Esophagus (tissue), 2 donors: ENCODE data around the gene TMEM161B. TPM values are rescaled to one million over a fixed set of nuclear protein-coding genes. Genes with fewer than 3 reads are reported as not detected.

Experiments used
- H3K27ac ChIP-seq, 2 donors: one replicate each; pipeline ENCODE4 v1.5.1; 2013; ENCODE audit warnings: low read depth in 2 of 2, mild to moderate bottlenecking in 2 of 2, inconsistent platforms in 1 of 2, low read length in 1 of 2, moderate library complexity in 1 of 2
- H3K27me3 ChIP-seq, 2 donors: one replicate each; pipeline ENCODE4 v1.6.1; 2013; ENCODE audit warnings: low read length in 2 of 2, control low read depth in 1 of 2, mild to moderate bottlenecking in 1 of 2; ENCODE audit not compliant: insufficient read depth in 2 of 2, control insufficient read depth in 1 of 2
- H3K36me3 ChIP-seq, 2 donors: one replicate each; pipeline ENCODE4 v1.6.1; 2013; ENCODE audit warnings: low read length in 1 of 2; ENCODE audit not compliant: control insufficient read depth in 2 of 2, insufficient read depth in 2 of 2
- H3K4me1 ChIP-seq, 2 donors: one replicate each; pipeline ENCODE4 v1.6.1; 2013; ENCODE audit warnings: low read length in 1 of 2; ENCODE audit not compliant: control insufficient read depth in 2 of 2, insufficient read depth in 2 of 2
- H3K4me3 ChIP-seq, 2 donors: one replicate each; pipeline ENCODE4 v1.5.1; 2013; ENCODE audit warnings: low read length in 2 of 2, mild to moderate bottlenecking in 2 of 2, low read depth in 1 of 2, moderate library complexity in 1 of 2
- H3K9me3 ChIP-seq, 2 donors: one replicate each; pipeline ENCODE4 v1.6.1; 2013; ENCODE audit warnings: mild to moderate bottlenecking in 2 of 2, low read depth in 1 of 2, low read length in 1 of 2, moderate library complexity in 1 of 2; ENCODE audit not compliant: control insufficient read depth in 2 of 2, insufficient read depth in 1 of 2
- WGBS, 2 donors: extraction: QIAGEN DNeasy Blood & Tissue Kit; methylation state at CpG; one replicate each; pipeline ENCODE4 v1.1.7; 2013; 5-methylcytosine and 5-hydroxymethylcytosine counted together
- polyA plus RNA-seq, 2 donors: library from polyadenylated mRNA; stranded (reverse); fragments of 200-250 nt; gene quantifications; one replicate each; pipeline ENCODE4 v1.2.3, GENCODE V29; 2013
- donor health status: healthy with polysubstance abuse.
- donor health status: Bipolar disorder and iron deficiency.

The TMEM161B gene
- 1 to 10 TPM; 5.0 to 6.7 TPM for polyA plus RNA-seq

DNA sequence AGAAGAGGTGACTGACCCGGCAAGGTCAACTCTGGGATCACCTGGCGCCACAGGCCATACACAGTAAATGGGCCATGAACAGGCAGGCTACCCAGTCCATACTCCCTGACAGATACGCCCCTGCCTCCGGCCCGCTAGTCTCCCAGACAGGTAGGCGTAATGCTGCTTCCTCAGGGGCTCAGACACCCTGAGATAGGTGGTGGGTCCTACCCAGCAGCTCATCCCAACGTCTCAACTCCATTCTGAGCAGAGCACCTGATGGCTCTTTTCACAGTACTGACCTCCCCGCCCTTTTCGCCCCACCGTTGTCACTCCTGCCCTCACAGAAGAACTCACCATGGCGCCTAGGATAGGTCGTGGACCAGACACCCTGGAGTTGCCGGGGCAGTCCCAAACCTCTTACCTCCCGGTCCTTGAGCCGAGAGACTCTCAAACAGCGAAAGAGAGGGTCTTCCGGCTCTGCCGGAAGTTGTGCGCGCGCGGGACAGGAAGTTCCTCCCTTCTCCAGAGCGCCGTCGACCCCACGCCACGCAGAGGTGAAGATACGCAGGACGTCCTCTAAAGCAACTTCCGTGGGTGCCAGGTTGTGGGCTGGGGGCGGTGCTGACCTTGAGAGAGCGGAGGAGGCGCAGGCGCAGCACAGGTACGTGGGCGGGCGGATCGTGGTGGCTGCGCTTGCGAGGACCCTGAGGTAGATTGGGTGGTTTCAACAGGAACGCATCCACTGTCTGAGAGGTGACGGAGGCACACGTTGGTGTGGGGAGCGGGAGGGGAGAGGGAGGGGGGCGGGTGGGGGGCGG, at the start of gene TMEM161B:
TMEM161B (minus strand) TSS at position 461 of the 800 bp plus-strand sequence; CDS start at position 339, 122 bp downstream.
- peak within 1 kb of the TSS; percentile 74 to 87 for H3K27ac ChIP-seq
- H3K36me3 ChIP-seq: peaks cover 2 to 3% of the 10 kb centered on the region in 2 donors
- WGBS, 2 donors: 0 to 1% methylated on average over 39 to 45 of the region's 46 CpGs
- no peaks in the 10 kb centered on the region for H3K27me3 ChIP-seq
- H3K9me3 ChIP-seq: no peaks in the 10 kb centered on the region
- H3K4me3 ChIP-seq: peak within 1 kb of the TSS; percentile 92 to 97
- peaks cover 0 to 3% of the 10 kb centered on the region in 2 donors for H3K4me1 ChIP-seq

DNA sequence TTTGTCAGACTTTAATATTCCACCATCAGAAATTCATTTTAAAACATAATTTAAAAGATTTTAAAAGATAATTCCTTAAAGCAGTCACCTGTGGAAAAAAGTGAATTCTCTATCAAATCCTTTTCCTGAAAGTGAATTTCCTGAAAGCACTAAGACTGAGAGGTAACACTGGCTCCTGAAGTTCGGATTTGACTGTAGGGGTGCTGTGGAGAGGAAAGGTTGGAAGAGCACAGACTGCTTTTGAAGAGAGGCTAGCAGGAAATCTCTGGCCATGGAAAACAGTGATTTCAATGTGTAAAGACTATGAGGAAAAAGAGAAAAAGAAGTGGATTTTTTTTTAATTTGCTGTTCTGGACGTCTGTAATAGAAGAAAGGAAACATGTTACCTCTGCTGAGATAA, 35.7 kb upstream of the TMEM161B start:
- Histone ChIP-seq H3K4me3 (no peak overlapping the region), H3K9me3 (peaks cover 0 to 3% of the 10 kb centered on the region in 2 donors), H3K4me1 (no peaks in the 10 kb centered on the region), H3K27me3 (no peaks in the 10 kb centered on the region), H3K27ac (no peak overlapping the region), H3K36me3 (no peaks in the 10 kb centered on the region)
- 35 to 42% methylated on average over 2 of the region's 2 CpGs for WGBS, 2 donors

DNA sequence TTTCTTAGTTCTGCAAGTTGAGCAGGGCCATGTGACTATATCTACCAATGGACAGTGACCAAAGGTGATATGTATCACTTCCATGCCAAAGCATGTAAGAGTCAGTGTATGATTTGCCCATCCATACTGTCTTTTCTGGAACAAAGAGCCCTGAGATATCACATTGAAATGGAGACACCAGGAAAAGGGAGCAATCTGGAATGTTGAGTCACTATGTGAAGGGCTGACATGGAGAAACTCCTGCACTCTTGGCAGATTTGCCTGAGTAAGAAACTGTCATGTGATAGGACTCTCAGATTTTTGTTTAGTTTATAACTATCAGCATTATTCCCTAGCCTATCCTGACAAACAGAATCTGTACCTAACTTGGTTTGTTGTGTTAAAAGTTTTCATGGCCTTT, 29.8 kb upstream of the TMEM161B start:
- Histone ChIP-seq H3K4me3 (no peak overlapping the region), H3K4me1 (no peaks in the 10 kb centered on the region), H3K27me3 (no peaks in the 10 kb centered on the region), H3K27ac (no peak overlapping the region), H3K36me3 (no peaks in the 10 kb centered on the region), H3K9me3 (peaks cover 2 to 5% of the 10 kb centered on the region in 2 donors)

DNA sequence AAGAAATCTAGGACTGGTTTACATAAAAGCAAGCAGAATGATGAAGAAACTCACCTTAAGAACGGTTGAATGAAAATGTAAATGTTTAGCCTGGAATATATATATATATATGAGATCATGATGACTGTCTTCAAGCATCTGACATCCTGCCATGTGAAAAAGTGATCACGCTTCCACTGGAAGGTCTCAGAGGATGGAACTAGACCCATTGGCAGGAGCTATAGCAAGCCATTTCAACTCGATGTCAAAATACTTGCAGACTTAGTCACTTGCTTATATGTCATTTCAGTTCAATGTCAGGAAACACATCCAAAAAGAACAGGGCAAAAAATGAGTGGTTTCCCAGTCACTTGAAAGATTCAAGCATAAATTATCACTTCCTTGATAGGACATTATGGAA, 22.2 kb upstream of the TMEM161B start:
- H3K4me1 ChIP-seq: no peaks in the 10 kb centered on the region
- no peaks in the 10 kb centered on the region for H3K36me3 ChIP-seq
- peaks cover 2% of the 10 kb centered on the region in 2 donors for H3K9me3 ChIP-seq
- no peaks in the 10 kb centered on the region for H3K27me3 ChIP-seq
- H3K27ac ChIP-seq: no peak overlapping the region
- WGBS, 2 donors: 79 to 86% methylated on average over 3 of the region's 3 CpGs
- no peak overlapping the region for H3K4me3 ChIP-seq

DNA sequence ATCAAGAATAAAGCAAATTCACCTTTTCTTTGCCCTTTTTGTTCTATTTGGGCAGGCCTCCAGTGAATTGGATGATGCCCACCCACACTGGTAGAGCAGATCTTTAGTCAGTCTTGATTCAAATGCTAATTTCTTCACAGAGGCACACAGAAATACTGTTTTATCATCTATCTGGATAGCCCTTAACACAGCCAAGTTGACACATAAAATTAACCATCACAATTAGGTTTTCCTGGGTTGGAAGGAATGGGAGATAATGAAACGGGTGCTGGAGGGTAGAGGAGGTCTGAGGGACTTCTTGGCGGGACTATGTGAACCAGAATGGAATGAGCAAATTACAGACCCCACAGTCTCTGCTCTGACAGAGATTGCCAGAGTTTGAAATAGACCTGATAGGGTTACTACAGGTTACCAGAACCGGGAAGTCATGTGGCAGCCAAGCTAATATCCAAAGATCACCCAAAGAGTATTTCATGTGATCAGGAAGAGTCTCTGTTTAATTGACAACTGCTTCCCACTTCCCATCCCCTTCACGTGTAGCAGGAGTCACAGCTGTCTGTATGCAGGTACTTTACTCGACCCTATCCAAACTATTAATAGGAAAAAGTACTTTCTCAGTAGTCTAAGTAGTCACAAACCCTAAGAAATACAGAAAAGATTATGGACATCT, 20.0 kb upstream of the TMEM161B start:
- no peaks in the 10 kb centered on the region for H3K36me3 ChIP-seq
- no peak overlapping the region for H3K27ac ChIP-seq
- no peaks in the 10 kb centered on the region for H3K9me3 ChIP-seq
- no peak overlapping the region for H3K4me3 ChIP-seq
- H3K4me1 ChIP-seq: no peaks in the 10 kb centered on the region
- no peaks in the 10 kb centered on the region for H3K27me3 ChIP-seq
- WGBS, 2 donors: 82 to 89% methylated on average over 5 of the region's 5 CpGs

DNA sequence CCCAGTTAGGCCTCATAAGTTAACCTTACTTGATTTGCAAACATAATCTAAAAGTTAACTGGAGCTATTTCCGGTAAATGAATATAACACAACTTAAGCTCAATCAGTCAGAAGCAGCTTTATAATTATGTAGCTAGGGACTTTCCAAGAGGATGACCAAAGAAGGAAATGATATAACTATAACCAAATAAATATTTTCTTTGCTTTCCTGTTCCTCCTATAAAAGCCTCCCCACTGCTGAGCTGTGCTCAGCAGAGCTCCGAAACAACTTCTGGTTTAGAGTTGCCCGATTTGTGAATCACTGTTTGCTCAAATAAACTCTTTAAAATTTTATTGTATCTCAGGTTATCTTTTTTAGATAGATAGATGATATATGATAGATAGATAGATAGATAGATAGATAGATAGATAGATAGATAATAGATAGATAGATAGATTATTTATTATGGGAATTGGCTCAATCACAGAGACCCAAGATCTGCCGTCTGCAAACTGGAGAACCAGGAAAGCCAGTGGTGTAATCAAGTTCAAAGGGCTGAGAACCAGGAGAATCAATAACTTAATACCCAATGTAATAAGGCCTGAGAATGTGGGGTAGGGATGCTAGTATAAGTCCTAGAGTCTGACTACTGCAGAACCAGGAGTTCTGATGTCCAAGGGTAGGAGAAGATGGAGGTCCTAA, 19.3 kb upstream of the TMEM161B start:
- H3K27ac ChIP-seq: no peak overlapping the region
- no peaks in the 10 kb centered on the region for H3K36me3 ChIP-seq
- no peak overlapping the region for H3K4me3 ChIP-seq
- no peaks in the 10 kb centered on the region for H3K4me1 ChIP-seq
- H3K9me3 ChIP-seq: no peaks in the 10 kb centered on the region
- H3K27me3 ChIP-seq: no peaks in the 10 kb centered on the region
- 86 to 91% methylated on average over 4 of the region's 4 CpGs for WGBS, 2 donors

DNA sequence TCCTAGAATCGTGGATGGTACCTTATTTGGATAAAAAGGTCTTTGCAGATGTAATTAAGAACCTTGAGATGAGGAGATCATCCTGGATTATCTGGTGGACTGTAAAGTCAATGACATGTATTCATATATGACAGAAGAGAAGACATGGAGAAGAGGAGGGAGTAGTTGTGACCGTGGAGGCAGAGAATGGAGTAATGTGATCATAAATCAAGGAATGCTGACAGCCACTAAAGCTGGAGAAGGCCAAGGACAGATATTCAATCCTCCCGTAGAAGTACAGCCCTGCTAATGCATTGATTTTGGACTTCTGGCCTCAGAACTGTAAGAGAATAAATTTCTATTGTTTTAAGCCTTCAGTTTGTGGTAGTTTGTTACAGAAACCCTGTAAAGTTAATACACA, 18.7 kb upstream of the TMEM161B start:
- Histone ChIP-seq H3K9me3 (no peaks in the 10 kb centered on the region), H3K4me1 (no peaks in the 10 kb centered on the region), H3K4me3 (no peak overlapping the region), H3K36me3 (no peaks in the 10 kb centered on the region), H3K27ac (no peak overlapping the region), H3K27me3 (no peaks in the 10 kb centered on the region)
- 86% methylated on average over 3 of the region's 3 CpGs for WGBS, 2 donors

DNA sequence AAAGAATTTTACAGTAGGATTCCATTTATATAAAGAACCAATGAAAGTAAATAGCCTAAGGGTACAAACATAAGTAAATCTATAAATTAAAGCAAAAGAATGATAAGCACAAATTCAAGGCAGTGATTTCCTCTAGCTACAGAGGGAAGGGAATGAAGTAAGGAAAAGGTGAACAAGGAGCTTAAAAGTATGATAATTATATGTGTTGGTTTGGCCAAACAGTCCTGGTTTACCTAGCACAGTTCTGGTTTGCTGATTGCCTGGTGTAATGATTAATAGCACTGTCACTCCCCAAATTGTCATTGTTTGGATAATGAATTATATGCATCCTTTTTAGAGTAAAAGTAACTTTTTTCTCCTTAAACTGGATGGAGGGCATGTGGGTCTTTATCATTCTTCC, 15.0 kb upstream of the TMEM161B start:
- Histone ChIP-seq H3K4me1 (no peaks in the 10 kb centered on the region), H3K9me3 (no peaks in the 10 kb centered on the region), H3K27me3 (no peaks in the 10 kb centered on the region), H3K4me3 (no peak overlapping the region), H3K36me3 (no peaks in the 10 kb centered on the region), H3K27ac (no peak overlapping the region)

DNA sequence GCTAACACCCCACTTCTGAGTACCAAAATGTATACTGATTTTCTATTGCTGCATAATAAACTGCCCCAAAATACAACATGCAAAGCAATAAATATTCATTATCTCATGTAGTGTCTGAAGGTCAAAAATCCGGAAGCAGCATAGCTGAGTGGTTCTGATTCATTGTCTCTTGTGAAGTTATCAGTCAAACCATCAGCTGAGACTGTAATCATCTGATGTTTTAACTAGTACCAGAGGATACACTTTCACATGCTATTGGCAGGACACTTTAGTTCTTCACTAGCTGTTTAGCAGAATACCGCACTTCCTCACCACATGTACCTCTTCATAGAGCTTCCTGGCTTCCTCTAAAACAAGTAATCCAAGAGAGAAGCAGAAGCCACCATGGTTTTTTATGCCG, 12.7 kb upstream of the TMEM161B start:
- WGBS, 2 donors: 84 to 92% methylated on average over 3 of the region's 3 CpGs
- Histone ChIP-seq H3K27me3 (no peaks in the 10 kb centered on the region), H3K36me3 (no peaks in the 10 kb centered on the region), H3K9me3 (no peaks in the 10 kb centered on the region), H3K27ac (no peak overlapping the region), H3K4me3 (no peak overlapping the region), H3K4me1 (no peaks in the 10 kb centered on the region)
